ENCODE measurements around the gene ENOX1. TPM values are rescaled to one million over a fixed set of nuclear protein-coding genes. Genes with fewer than 3 reads are reported as not detected.

Gene ENOX1
- total RNA-seq, 1 donor from 2014 or later, result 3.0 TPM

GRCh38 chr13:43780666-43781065, 6.1 kb downstream of the ENOX1 start:
- Mint-ChIP-seq H3K27me3 (ENCODE audit: low read depth) (peaks cover 5% of the 10 kb centered on the region), H3K4me3 (no peak overlapping the region), H3K36me3 (no peaks in the 10 kb centered on the region), H3K9me3 (no peaks in the 10 kb centered on the region), H3K27ac (no peak overlapping the region), H3K4me1 (peaks cover 9% of the 10 kb centered on the region)
- no peak for TF ChIP-seq CTCF (IDR thresholded peaks at IDR 0.05; ENCODE audit: unreplicated experiment)
- no peak for DNase-seq (ENCODE audit: low spot score in 2 of 2, unreplicated experiment in 2 of 2)

- Mint-ChIP-seq H3K27me3 (ENCODE audit: low read depth) (peaks cover 1% of the 10 kb centered on the region), H3K36me3 (no peaks in the 10 kb centered on the region), H3K9me3 (no peaks in the 10 kb centered on the region), H3K4me3 (no peak overlapping the region), H3K4me1 (peaks cover 5% of the 10 kb centered on the region), H3K27ac (no peak overlapping the region)
- TF ChIP-seq CTCF (IDR thresholded peaks at IDR 0.05; ENCODE audit: unreplicated experiment), result no peak
- no peak for DNase-seq (ENCODE audit: low spot score in 2 of 2, unreplicated experiment in 2 of 2)
Measured at GRCh38 chr13:43776501-43777079, 10.2 kb downstream of the ENOX1 start.

- Mint-ChIP-seq H3K4me3 (no peak overlapping the region), H3K36me3 (no peaks in the 10 kb centered on the region), H3K27me3 (ENCODE audit: low read depth) (peaks cover 1% of the 10 kb centered on the region), H3K9me3 (no peaks in the 10 kb centered on the region), H3K27ac (no peak overlapping the region), H3K4me1 (peaks cover 5% of the 10 kb centered on the region)
- no peak for TF ChIP-seq CTCF (IDR thresholded peaks at IDR 0.05; ENCODE audit: unreplicated experiment)
- DNase-seq (ENCODE audit: low spot score in 2 of 2, unreplicated experiment in 2 of 2), result no peak
Measured at GRCh38 chr13:43776006-43776405, 10.8 kb downstream of the ENOX1 start.

GRCh38 chr13:43773602-43774001, 13.2 kb downstream of the ENOX1 start:
- no peak for DNase-seq (ENCODE audit: low spot score in 2 of 2, unreplicated experiment in 2 of 2)
- Mint-ChIP-seq H3K27ac (no peak overlapping the region), H3K4me1 (peaks cover 5% of the 10 kb centered on the region), H3K4me3 (no peak overlapping the region), H3K27me3 (ENCODE audit: low read depth) (peaks cover 1% of the 10 kb centered on the region), H3K9me3 (no peaks in the 10 kb centered on the region), H3K36me3 (no peaks in the 10 kb centered on the region)
- no peak for TF ChIP-seq CTCF (IDR thresholded peaks at IDR 0.05; ENCODE audit: unreplicated experiment)

GRCh38 chr13:43770871-43771270, 15.9 kb downstream of the ENOX1 start:
- Mint-ChIP-seq H3K9me3 (no peaks in the 10 kb centered on the region), H3K27ac (no peak overlapping the region), H3K36me3 (no peaks in the 10 kb centered on the region), H3K4me1 (peaks cover 3% of the 10 kb centered on the region), H3K27me3 (ENCODE audit: low read depth) (peaks cover 2% of the 10 kb centered on the region), H3K4me3 (no peak overlapping the region)
- TF ChIP-seq CTCF (IDR thresholded peaks at IDR 0.05; ENCODE audit: unreplicated experiment), result no peak
- no peak for DNase-seq (ENCODE audit: low spot score in 2 of 2, unreplicated experiment in 2 of 2)

- DNase-seq (ENCODE audit: low spot score in 2 of 2, unreplicated experiment in 2 of 2), result no peak
- Mint-ChIP-seq H3K27me3 (ENCODE audit: low read depth) (peaks cover 2% of the 10 kb centered on the region), H3K4me3 (no peak overlapping the region), H3K36me3 (no peaks in the 10 kb centered on the region), H3K4me1 (peaks cover 7% of the 10 kb centered on the region), H3K9me3 (no peaks in the 10 kb centered on the region), H3K27ac (no peak overlapping the region)
- TF ChIP-seq CTCF (IDR thresholded peaks at IDR 0.05; ENCODE audit: unreplicated experiment), result no peak
Measured at GRCh38 chr13:43769529-43769928, 17.2 kb downstream of the ENOX1 start.

Data from mesothelial cell of epicardium (in vitro differentiated cells).